CD4-positive, alpha-beta T cell (primary cell): ENCODE results near the gene HHIP. TPM values are rescaled to one million over a fixed set of nuclear protein-coding genes. Genes with fewer than 3 reads are reported as not detected.

ENCODE experiments used
- ATAC-seq: fragments of 200-7000 bp; cut with Tn5 transposase; one replicate; pipeline ENCODE4 v1.10.0; 2022; ENCODE audit warnings: mild to moderate bottlenecking; ENCODE audit not compliant: poor library complexity
- CTCF ChIA-PET: fragments of 350-600 bp; sonication (Branson Sonifier 250); formaldehyde crosslinking; loops from one replicate; lab custom pipeline; 2021; ENCODE audit warnings: antibody characterized with exemption, inconsistent platforms; lab: Charles Lee
- POLR2A ChIA-PET: fragments of 350-600 bp; sonication (Branson Sonifier 250); formaldehyde crosslinking; loops from one replicate; lab custom pipeline; 2021; ENCODE audit warnings: antibody characterized with exemption, inconsistent platforms; lab: Charles Lee
- DNase-seq, 14 experiments: peaks; one replicate each; pipeline ENCODE4 v3.0.0-alpha.2; 2013 to 2020; ENCODE audit warnings: mixed read lengths in 2 of 14
- H3K27ac ChIP-seq, 2 donors: one replicate each; pipeline versions ENCODE4 v1.5.1 to v1.7.0; 2013; ENCODE audit warnings: low read length in 2 of 2, low read depth in 1 of 2, mild to moderate bottlenecking in 1 of 2
- H3K27me3 ChIP-seq, 2 experiments: 1 replicate in 1 of 2; 2 replicates in 1 of 2; pipeline versions ENCODE4 v1.6.1 to v1.7.0; 2013; ENCODE audit warnings: low read length in 2 of 2, control low read depth in 1 of 2, mild to moderate bottlenecking in 1 of 2, moderate library complexity in 1 of 2; ENCODE audit not compliant: insufficient read depth in 2 of 2, control insufficient read depth in 1 of 2
- H3K36me3 ChIP-seq: one replicate; pipeline ENCODE4 v1.6.1; 2013; ENCODE audit warnings: low read length, control low read depth; ENCODE audit not compliant: insufficient read depth
- H3K4me1 ChIP-seq: one replicate; pipeline ENCODE4 v1.6.1; 2013; ENCODE audit warnings: low read length, control low read depth; ENCODE audit not compliant: insufficient read depth
- H3K4me3 ChIP-seq: one replicate; pipeline ENCODE4 v1.5.1; 2013; ENCODE audit warnings: mild to moderate bottlenecking, low read length, moderate library complexity
- H3K9me3 ChIP-seq, 2 experiments: 1 replicate in 1 of 2; 2 replicates in 1 of 2; pipeline versions ENCODE4 v1.6.1 to v1.7.0; 2013; ENCODE audit warnings: low read length in 2 of 2, mild to moderate bottlenecking in 2 of 2, control low read depth in 1 of 2, moderate library complexity in 1 of 2; ENCODE audit not compliant: control insufficient read depth in 1 of 2, insufficient read depth in 1 of 2
- H3K27ac Mint-ChIP-seq: one replicate; pipeline ENCODE4 v1.8.0; 2020; ENCODE audit warnings: mixed read lengths
- H3K27me3 Mint-ChIP-seq: one replicate; pipeline ENCODE4 v1.8.0; 2021; ENCODE audit warnings: mixed read lengths
- H3K36me3 Mint-ChIP-seq: one replicate; pipeline ENCODE4 v1.8.0; 2021; ENCODE audit warnings: low read depth, mixed read lengths
- H3K4me1 Mint-ChIP-seq: one replicate; pipeline ENCODE4 v1.8.0; 2021; ENCODE audit warnings: low read depth, mixed read lengths
- H3K4me3 Mint-ChIP-seq: one replicate; pipeline ENCODE4 v1.8.0; 2020; ENCODE audit warnings: mild to moderate bottlenecking, mixed read lengths
- H3K9me3 Mint-ChIP-seq: one replicate; pipeline ENCODE4 v1.8.0; 2020; ENCODE audit warnings: mixed read lengths
- CTCF ChIP-seq: fragments of 200-600 bp; IDR thresholded peaks from one replicate; pipeline ENCODE4 v1.8.0; 2022; ENCODE audit warnings: antibody characterized with exemption, mild to moderate bottlenecking
- intact Hi-C, 2 experiments: fragments of 100-400 bp; cut with DNase I in 1 of 2; cut with micrococcal nuclease in 1 of 2; formaldehyde crosslinking; loops; one replicate each; pipeline versions ENCODE4 v1.15.1 to v1.9.0; 2023 to 2025; cut with DNase I, micrococcal nuclease
- total RNA-seq, 174 experiments: library from RNA in 2 of 174; stranded (reverse) in 2 of 174; gene quantifications; one replicate each; pipeline ENCODE4 v1.2.3 and lab custom pipeline; 2021 to 2026

Gene HHIP
- total RNA-seq, 2 experiments from 2014 or later = not detected

DNA sequence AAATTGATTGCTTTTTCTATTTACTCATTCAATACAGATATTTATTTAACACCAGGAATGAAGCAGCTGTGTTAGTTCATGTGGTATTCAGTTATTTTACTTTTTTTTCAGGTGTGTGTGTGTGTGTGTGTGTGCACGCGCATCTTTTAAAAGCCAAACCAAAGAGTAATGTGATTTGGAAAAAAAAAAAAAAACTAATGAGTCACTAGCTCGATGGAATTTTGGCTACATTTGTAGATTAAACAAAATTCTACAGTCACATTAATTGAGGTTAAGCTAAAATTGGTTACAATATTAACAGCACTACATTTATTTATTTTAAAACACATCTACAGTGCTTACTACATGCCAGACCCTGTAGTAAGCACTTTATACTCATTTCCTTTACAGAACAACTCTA lies 66.8 kb downstream of the HHIP start:
- TF ChIP-seq CTCF = no peak
- Mint-ChIP-seq H3K27me3 (no peaks in the 10 kb centered on the region), H3K9me3 (no peaks in the 10 kb centered on the region), H3K36me3 (no peaks in the 10 kb centered on the region), H3K4me1 (no peaks in the 10 kb centered on the region), H3K27ac (no peak overlapping the region), H3K4me3 (no peak overlapping the region)
- DNase-seq = no peak
- no peak overlapping the region for H3K4me3 ChIP-seq
- no peak for ATAC-seq
- no peaks in the 10 kb centered on the region for H3K27me3 ChIP-seq
- H3K36me3 ChIP-seq = no peaks in the 10 kb centered on the region
- no peaks in the 10 kb centered on the region for H3K4me1 ChIP-seq
- no peaks in the 10 kb centered on the region for H3K9me3 ChIP-seq
- intact Hi-C loops = no loop called here
- ChIA-PET CTCF (no interaction called here), POLR2A (no interaction called here)
- H3K27ac ChIP-seq = no peak overlapping the region

DNA sequence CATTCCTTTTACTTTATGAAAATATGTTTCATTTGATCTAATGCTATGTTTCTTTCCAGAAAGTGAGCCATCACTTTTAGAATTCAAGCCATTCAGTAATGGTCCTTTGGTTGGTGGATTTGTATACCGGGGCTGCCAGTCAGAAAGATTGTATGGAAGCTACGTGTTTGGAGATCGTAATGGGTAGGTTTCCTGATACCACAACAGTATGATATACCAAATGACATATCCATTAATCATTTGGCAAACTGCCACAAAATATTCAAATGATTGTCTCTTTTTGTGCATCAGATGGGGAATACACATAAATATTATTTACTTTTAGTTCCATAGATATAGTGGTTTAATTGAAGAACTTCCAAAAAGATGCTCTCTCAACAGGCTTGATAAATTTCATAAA lies 68.2 kb downstream of the HHIP start:
- Mint-ChIP-seq H3K4me3 (no peak overlapping the region), H3K4me1 (no peaks in the 10 kb centered on the region), H3K36me3 (no peaks in the 10 kb centered on the region), H3K9me3 (no peaks in the 10 kb centered on the region), H3K27me3 (no peaks in the 10 kb centered on the region), H3K27ac (no peak overlapping the region)
- no peak for TF ChIP-seq CTCF
- Histone ChIP-seq H3K4me3 (no peak overlapping the region), H3K9me3 (no peaks in the 10 kb centered on the region), H3K4me1 (no peaks in the 10 kb centered on the region), H3K27ac (no peak overlapping the region), H3K36me3 (no peaks in the 10 kb centered on the region), H3K27me3 (no peaks in the 10 kb centered on the region)
- DNase-seq = no peak
- CTCF ChIA-PET = no interaction called here
- intact Hi-C loops = no loop called here
- POLR2A ChIA-PET = no interaction called here
- ATAC-seq = no peak

- DNase-seq = no peak
- no peaks in the 10 kb centered on the region for H3K9me3 ChIP-seq
- no peaks in the 10 kb centered on the region for H3K36me3 Mint-ChIP-seq
- no peak overlapping the region for H3K4me3 Mint-ChIP-seq
- H3K27me3 ChIP-seq = no peaks in the 10 kb centered on the region
- ATAC-seq = no peak
- no peaks in the 10 kb centered on the region for H3K4me1 ChIP-seq
- ChIA-PET CTCF (no interaction called here), POLR2A (no interaction called here)
- H3K9me3 Mint-ChIP-seq = no peaks in the 10 kb centered on the region
- intact Hi-C loops = no loop called here
- no peak overlapping the region for H3K27ac Mint-ChIP-seq
- no peaks in the 10 kb centered on the region for H3K36me3 ChIP-seq
- H3K27ac ChIP-seq = no peak overlapping the region
- no peaks in the 10 kb centered on the region for H3K27me3 Mint-ChIP-seq
- H3K4me3 ChIP-seq = no peak overlapping the region
- H3K4me1 Mint-ChIP-seq = no peaks in the 10 kb centered on the region
- no peak for TF ChIP-seq CTCF
Measured at GRCh38 chr4:144715230-144715629, 69.3 kb downstream of the HHIP start.
